HG03469 (cell line): ENCODE measurements around the gene GSS.

Experiments used
- ATAC-seq: cut with Tn5 transposase; IDR thresholded peaks from one replicate; pipeline ENCODE4 v1.9.1; 2021; ENCODE audit warnings: mild to moderate bottlenecking, moderate library complexity, moderate number of reproducible peaks; ENCODE audit not compliant: unreplicated experiment

The GSS gene

DNA sequence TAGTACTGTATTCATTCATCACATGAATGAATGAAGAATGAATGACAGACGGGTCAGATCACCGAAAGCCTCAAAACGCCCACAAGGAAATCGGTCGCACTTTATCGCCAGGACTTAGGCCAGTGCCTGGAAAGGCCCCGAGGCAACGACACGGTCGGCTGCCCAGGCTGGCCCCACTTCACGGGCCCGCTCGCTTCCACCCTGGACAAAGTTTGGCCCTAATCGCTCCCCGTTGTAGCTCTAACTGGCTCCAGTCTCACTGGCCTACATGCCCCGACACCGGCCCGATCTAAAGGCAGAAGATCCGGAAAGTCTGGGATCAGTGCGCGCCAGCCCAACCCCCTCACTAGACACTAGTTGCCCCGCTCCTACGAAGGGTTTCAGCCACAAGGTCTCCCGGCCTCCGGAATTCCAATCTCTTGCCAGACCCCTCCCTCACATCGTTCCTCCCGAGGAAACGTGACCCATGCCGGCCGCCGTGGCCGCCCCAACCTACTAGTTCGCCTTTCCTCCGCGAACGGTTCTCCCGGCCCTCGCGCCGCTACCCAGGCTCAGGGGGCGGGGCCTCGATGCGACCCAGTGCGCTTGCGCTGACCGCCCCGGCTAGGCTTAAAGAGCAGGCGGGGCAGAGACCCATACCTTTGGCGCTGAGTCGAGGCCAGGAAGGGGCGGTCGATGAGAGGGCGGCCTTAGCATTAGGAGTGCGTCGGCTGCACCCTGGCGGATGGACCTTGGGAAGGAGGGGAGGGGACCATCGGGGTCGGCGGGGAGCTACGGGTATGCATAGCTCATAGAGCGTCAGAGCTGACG lies at the start of gene GSS, which contains the start of gene MYH7B:
TSS of gene GSS (minus strand) at position 576 of the 810 bp plus-strand sequence. CDS start 3,954 bp downstream, outside the sequence.
TSS of gene MYH7B (plus strand) at position 638 of the 810 bp plus-strand sequence. CDS start 22,138 bp downstream, outside the sequence.
- ATAC-seq, result peak; percentile 73

- ATAC-seq, result no peak
Observed at GRCh38 chr20:35004749-35005462, 49.3 kb upstream of the GSS start.

- no peak for ATAC-seq
Observed at GRCh38 chr20:35004051-35004725, 48.6 kb upstream of the GSS start.

GRCh38 chr20:35003211-35004031 lies 47.8 kb upstream of the GSS start:
- ATAC-seq, result no peak

- no peak for ATAC-seq
Observed at GRCh38 chr20:35002426-35003210, 47.0 kb upstream of the GSS start.

DNA sequence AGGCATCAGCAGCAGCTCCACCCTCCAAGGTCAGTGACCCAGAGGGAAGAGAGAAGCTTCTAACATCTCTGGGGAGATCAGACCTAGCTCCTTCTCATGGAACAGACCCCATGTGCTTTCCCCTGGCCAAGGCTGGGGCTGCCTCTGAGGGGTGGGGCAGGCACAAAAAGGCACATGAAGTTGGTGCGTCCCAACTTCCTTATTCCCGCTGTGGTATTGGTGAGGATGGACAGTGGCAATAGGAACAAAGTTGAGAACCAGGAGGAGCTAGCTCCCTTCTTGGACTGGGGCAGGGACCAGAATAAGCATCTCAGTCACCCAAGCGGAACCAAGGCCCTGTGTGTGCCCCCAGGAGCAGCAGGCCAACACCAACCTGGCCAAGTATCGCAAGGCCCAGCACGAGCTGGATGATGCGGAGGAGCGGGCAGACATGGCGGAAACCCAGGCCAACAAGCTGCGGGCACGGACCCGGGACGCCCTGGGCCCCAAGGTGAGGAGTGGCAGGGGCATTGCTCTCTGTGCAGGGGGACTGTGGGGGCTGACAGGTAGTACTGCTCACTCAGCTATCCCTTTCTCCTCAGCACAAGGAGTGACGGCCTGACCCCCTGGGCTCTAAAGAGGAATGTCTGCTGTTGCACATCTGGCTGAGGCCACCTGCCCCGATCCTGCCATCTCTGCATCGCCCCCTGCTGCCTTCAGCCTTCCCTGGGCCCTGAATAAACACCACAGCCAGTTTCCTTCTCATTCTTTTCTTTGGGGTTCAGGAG lies 46.2 kb upstream of the GSS start:
- ATAC-seq, result no peak

GRCh38 chr20:35000922-35001595 lies 45.5 kb upstream of the GSS start:
- no peak for ATAC-seq

DNA sequence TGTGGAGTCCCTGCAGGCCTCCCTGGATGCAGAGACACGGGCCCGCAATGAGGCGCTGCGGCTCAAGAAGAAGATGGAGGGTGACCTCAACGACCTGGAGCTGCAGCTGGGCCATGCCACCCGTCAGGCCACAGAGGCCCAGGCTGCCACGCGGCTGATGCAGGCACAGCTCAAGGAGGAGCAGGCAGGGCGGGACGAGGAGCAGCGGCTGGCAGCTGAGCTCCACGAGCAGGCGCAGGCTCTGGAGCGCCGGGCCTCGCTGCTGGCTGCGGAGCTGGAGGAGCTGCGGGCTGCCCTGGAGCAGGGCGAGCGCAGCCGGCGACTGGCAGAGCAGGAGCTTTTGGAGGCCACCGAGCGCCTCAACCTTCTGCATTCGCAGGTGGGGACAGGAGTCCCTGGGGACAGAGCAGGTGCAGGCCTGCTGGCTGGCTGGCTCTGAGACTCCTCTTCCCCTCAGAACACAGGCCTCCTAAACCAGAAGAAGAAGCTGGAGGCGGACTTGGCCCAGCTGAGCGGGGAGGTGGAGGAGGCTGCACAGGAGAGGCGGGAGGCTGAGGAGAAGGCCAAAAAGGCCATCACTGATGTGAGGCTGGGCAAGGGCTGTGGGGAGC lies 44.8 kb upstream of the GSS start:
- no peak for ATAC-seq

GRCh38 chr20:34999782-35000181 lies 44.2 kb upstream of the GSS start:
- ATAC-seq, result no peak

DNA sequence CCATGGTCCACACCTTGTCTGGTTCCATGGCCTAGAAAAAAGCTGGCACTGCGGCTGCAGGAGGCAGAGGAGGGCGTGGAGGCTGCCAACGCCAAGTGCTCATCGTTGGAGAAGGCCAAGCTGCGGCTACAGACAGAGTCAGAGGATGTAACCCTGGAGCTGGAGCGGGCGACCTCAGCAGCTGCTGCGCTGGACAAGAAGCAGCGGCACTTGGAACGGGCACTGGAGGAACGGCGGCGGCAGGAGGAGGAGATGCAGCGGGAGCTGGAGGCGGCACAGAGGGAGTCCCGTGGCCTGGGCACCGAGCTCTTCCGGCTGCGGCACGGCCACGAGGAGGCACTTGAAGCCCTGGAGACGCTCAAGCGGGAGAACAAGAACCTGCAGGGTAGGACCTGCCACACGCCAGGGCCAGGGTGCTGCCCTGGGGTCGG lies 43.4 kb upstream of the GSS start:
- no peak for ATAC-seq

DNA sequence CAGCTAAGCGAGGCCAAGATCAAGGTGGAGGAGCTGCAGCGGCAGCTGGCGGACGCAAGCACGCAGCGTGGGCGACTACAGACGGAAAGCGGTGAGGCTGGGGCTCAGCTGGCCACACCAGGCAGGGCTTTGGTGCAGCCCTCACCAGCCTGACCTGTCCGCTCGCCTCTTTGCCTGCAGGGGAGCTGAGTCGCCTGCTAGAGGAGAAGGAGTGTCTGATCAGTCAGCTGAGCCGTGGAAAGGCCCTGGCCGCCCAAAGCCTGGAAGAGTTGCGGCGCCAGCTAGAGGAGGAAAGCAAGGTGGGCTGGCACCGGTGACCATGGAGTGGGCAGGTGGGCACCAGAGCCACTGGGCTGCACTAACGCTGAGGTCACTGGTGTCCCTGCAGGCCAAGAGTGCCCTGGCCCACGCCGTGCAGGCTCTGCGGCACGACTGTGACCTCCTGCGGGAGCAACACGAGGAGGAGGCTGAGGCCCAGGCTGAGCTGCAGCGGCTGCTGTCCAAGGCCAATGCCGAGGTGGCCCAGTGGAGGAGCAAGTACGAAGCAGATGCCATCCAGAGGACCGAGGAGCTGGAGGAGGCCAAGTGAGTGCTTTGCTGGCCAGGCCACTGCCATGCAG lies 42.8 kb upstream of the GSS start:
- no peak for ATAC-seq

DNA sequence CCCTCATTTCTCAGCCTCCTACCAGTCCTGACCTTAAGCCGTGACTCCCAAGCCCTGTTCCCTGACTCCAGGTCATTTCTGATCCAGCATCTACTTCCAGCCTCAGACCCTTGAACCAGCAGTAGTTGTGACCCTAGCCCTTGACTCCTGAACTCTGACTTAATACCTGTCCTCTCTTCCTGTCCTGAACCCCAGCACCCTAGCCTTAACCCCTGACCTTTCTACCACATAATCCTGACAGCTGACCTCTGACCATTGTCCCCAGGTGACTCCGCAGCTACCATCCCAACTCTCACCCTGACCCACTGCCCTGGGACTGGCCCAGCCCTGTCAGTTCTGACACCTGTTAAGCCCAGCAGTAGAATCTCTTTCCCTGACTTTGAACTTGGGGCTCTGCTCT lies 42.2 kb upstream of the GSS start:
- no peak for ATAC-seq

DNA sequence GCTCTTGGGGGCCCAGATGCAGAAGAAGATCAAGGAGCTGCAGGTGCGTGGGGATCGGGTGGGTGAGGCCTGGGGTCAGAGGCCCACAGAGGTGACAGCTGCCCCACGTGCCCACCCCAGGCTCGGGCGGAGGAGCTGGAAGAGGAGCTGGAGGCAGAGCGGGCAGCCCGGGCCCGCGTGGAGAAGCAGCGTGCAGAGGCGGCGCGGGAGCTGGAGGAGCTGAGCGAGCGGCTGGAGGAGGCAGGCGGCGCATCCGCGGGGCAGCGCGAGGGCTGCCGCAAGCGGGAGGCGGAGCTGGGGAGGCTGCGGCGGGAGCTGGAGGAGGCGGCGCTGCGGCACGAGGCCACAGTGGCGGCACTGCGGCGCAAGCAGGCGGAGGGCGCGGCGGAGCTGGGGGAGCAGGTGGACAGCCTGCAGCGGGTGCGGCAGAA lies 41.5 kb upstream of the GSS start:
- no peak for ATAC-seq

DNA sequence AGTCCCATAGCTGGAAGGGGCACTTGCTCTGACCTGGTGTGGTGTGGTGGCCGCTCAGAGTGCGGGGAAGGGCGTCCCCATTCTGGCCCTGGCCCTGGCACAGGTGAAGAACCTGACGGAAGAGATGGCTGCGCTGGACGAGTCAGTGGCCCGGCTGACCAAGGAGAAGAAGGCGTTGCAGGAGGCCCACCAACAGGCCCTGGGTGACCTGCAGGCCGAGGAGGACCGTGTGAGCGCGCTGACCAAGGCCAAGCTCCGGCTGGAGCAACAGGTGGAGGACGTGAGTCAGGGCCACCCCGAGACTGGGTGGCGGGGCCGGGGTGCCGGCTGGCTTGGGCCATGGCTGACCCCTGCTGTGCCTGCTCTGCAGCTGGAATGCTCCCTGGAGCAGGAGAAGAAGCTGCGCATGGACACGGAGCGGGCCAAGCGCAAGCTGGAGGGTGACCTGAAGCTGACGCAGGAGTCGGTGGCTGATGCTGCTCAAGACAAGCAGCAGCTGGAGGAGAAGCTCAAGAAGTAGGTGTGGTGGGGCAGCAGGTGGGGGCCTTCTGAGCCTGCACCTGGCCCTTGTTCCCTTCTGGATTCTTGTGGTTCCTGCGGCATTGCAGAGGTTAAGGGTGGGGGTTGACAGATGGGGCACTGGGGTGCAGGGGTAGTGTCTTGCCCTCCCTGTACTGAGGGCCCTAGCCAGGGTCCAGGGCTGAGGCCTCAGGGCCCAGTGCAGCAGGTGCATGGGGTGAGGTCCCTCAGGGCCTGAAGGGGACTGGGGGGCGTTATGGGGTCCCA lies 40.8 kb upstream of the GSS start:
- ATAC-seq, result no peak

DNA sequence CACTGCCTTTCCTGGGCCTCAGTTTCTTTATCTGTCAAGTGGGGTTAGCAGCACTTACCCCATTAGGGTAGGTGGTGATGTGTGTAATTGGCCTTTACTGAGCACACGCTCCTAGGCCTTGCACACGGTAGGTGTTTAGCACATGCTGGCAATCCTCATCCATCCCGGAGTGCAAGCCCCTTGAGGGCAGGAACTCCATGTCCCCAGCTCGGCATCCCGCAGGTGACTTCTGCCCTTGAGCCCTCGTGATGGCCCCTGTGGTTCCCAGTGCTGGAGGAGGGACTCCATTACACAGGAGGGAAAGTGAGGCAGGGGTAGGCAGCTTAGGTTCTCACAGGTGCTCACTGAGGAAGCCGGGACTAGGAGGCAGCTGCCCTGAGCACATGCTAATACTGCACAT lies 40.1 kb upstream of the GSS start:
- no peak for ATAC-seq

DNA sequence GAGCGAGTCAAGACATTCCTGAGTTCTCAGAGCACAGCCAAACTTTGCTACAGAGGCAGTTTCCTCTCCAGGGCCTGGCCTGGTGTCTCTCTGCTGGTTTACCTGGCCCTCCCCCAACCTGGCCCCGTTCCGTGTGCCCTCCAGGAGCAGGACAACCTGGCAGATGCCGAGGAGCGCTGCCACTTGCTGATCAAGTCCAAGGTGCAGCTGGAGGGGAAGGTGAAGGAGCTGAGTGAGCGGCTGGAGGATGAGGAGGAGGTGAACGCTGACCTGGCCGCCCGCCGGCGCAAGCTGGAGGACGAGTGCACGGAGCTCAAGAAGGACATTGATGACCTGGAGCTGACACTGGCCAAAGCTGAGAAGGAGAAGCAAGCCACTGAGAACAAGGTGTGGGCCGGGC lies 39.6 kb upstream of the GSS start:
- no peak for ATAC-seq
